Activated CD4-positive, alpha-beta T cell treated with anti-CD3 and anti-CD28 coated beads, Interleukin-2, amount 50 U/mL, for 24 hours (primary cell): ENCODE data around the gene DIS3L2.
"Not testable (repeated sequence)": the region's sequence is repeated elsewhere in the genome, so short reads cannot be mapped to it uniquely, and the experiment has no call there.

Experiments used
- DNase-seq, 2 donors: peaks; one replicate each; pipeline ENCODE4 v3.0.0-alpha.2; 2020; ENCODE audit warnings: low read depth in 1 of 2, low spot score in 1 of 2

DIS3L2 gene

DNA sequence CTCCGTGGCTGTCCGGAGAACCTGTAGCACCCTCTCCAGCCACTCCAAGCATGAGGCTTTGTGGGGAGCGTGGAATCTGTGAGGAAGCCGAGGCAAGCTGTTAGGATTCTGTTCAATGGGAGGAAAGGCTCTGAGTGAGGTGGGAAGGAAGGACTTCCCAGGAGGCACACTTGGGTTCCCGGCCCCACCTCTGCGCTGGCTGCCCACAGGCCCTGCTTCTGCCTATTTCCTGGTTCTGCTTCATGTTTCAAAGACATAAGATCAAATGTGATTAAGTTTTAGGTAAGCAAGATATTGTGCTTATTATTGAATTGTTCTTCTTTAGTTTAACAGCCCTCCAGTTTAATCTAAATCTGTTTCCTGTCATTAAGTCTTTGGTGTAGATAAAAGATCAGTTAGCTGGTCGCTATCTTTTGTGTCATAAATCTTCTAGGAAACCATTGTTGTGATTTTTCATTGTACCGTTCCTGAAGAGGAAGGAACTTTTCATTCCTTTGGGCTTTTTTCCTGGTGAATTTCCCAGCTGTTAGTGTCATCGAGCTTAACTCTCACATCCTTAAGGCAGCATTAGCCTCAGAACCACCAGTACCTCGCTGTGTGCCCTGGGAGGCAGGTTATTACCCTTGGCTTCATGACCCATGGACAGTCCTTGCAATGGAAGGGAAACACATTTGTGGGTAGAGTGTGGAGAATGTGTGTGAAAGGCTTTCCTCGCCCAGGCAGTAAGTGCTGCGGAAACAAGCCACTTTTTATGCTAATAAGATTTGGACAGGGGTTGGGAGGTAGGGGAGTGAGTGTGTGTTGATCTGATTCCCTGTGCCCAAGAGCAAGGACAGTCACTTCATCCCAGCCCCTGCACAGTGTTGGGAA is 355.2 kb downstream of the DIS3L2 start:
- DNase-seq = no peak

DNA sequence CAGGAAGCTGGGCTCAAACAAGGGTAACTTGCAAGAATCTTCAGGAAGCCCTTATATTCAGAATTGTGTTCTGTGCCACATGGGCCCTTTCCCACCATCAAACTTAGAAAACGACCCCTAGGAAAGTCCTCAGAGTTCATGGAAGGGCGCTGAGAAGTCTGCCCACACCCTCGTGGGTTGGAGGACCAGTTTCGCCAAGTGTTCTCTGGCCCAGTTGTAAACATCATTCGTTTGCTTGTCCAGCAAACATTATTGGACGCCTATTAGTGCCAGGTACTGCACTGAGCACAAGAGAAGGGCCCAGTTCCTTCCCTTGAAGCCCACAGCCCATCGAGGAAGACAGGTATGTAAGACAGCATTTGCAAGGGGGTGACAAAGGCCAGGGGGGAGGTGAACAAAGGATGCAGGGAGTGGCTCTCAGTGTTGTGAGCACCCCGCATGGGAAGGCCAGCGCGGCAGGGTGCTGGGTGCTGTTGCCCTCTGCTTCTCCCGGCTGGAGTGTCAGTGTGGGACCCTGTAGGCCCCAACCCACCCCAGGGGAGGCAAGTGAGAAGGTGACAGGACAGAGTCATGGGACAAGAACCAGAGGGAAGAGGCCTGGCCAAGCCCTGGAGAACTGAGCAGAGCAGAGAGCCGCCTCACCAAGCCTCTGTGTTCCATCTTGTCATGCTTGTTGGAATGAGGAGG is 356.8 kb downstream of the DIS3L2 start:
- DNase-seq = no peak

- DNase-seq = no peak
Observed at GRCh38 chr2:232319067-232319802, 357.7 kb downstream of the DIS3L2 start.

GRCh38 chr2:232319803-232320442 is 358.4 kb downstream of the DIS3L2 start:
- no peak for DNase-seq

DNA sequence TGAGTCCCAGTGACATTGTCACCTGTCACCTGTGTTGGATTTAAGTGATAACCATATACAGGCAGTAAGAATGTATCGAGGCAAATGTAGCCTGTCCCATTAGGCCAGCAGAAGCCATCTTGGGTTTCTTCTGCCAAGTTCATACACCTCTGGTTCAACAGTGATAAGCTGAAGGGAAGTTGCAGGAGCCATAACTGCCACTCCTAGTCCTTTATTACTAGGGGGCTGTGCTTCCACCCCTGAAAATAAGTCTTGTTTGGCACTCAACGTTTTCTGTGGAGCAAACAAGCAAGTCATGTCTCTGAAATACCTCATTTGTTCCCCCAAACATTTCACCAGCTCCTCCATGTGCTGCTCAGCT is 358.9 kb downstream of the DIS3L2 start:
- no peak for DNase-seq

DNA sequence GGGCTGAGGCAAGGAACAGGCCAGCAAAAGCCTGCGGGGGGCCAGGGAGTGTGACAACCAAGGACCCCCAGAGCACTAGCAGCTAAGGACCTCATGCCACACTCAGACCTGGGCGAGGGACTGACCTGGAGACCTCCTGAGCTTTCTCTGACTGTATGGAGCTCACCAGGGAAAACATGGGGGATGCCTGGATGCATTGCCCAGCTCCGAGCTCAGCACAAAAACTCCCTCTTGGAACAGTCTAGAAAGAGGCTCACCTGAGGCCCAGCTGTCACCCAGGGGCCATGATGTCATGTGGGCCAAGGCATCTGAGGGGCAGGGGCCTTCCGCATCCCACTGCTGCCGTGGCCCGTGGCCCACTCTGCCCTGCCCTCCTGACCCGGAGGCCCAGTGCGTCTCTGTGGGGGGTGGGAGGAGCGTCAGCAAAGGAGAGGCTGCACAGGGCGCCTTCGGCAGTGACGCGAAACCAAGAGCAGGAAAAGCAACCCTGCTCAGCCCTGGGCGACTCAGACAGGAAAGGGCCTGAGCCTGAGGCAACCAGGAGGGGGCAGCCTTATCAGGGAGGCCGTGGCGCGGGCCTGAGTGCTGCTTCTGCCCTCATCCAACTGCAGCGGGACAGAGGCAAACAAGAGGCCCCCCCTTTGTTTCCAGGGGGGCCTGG is 359.8 kb downstream of the DIS3L2 start:
- DNase-seq = peak in 1 of 2 donors; percentile 29

GRCh38 chr2:232321817-232322559 is 360.5 kb downstream of the DIS3L2 start:
- no peak for DNase-seq

DNA sequence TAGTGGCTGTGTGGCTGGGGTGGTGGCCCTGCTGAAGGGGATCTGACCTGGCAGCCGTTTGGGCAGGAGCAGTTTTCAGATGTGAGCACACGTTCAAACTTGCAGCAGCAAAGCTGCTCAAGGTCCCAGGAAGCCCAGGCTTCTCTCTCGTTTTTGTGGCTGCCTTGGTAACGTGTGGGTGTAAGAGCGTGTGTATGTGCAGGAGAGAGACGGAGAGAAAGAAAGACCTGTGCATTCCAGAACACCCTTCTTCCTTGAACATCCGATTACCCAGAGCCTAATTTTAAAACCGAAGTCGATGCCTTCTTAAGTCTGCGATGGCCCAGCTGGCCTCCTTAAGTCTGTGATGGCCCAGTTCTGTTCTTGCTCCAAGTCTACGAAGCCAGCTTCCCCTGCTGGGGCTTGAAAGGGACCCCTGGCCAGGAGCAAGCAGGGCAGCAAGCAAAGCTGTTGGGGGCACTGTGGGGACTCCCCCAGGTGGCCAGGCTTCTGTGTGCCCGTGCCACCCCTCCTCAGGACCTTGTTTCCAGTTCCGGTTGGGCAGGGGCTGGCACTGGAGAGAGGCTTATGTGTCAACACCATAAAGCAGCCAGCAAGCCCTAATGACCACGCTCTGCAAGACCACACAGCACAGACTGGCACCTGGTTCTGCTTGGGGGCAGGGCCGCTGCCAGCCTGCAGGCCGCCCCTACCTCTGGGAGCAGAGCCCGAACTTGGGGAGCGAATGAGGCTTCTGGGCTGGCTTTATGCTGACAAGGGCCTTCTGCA is 361.2 kb downstream of the DIS3L2 start:
- no peak for DNase-seq

GRCh38 chr2:232323328-232323650 is 361.8 kb downstream of the DIS3L2 start:
- DNase-seq = no peak

DNA sequence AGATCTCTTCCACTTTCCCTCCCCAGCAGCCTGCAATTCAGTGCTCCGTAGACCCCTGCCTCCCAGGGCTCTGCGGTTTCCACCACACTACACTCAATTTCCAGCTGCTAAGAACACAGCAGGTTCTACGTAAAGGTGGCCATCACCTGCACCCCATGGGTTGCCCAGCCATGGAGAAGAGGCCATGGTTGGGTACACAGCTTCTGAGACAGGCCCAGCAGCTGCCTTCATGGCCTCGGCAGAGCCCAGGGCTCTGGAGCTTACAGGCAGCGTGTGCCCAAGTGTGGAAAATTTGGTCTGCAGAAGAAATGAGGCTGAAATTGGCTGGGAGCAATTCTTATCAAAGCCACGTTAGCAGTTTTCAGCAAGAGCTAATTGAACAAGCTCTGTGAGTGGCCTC is 362.5 kb downstream of the DIS3L2 start:
- not testable (repeated sequence) for DNase-seq

DNA sequence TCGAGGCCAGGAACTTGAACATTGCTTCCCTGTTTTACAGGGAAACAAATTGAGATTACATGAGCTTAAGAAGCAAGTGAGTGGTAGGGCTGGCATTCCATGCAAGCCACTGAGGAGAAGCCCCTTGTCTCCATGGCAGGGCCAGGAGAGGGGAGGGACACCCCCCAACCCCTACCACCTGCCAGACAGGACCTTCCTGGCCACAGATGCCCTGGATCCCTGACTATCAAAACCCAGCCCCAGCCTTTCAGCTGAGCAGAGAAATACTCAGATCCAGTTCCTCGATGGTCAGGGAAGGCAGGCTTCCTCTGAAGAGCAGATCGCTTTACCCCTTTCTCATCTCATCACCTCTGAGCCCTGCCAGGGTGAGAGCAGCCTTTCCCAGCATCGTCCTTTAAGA is 363.3 kb downstream of the DIS3L2 start:
- DNase-seq = no peak

GRCh38 chr2:232325324-232326273 is 364.1 kb downstream of the DIS3L2 start:
- DNase-seq = peak in 1 of 2 donors; percentile 39

DNA sequence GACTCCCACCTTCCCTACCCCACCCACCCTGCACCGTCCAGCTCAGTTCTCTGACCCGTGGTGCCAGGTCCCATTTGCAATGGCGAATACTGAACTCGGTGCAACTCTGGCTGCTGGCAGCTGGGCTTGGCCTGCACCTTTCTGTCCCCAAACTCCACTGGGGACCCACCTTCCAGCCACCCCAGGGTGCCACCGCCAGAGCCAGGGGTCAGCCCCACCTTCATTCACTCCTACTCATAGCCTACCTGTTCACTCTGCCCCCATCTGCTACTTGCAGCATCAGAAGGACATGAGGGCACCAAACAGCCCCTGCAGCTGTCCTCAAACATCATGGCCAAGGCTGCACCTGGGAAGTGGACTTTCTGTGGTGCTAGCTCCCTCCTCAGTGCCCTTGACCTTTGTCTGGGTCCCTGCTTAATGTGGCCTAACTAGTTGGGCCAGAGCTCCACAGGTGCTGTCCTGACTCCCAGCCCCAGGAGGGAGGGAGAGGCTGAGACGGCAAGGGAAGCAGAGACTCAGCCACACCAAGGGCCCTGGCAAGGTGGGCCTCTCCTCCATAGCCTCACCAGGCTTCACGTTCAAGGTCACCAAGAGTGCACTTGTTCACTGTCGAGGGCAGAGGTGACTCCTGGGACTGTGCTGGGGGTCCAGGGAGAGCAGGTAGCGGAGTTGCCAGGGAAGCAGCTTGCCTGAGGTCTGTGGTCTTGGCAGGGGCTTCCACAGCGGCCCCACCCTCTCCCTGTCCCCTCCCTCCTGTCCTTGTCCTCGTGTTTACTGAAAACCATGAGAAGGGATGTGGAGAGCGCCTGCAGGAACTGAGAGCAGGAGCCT is 365.0 kb downstream of the DIS3L2 start:
- DNase-seq = not testable (repeated sequence)

- DNase-seq = peak; percentile 77 to 79
Observed at GRCh38 chr2:232327105-232328031, 365.9 kb downstream of the DIS3L2 start.

- DNase-seq = no peak
Observed at GRCh38 chr2:232328032-232328422, 366.5 kb downstream of the DIS3L2 start.
